Upper lobe of left lung (tissue), 4 donors: ENCODE data around the gene NRXN3.

ENCODE experiments used
- POLR2A ChIP-seq, 4 donors: fragments of 450-650 bp; IDR thresholded peaks; one replicate each; pipeline ENCODE4 v1.5.1; 2016 to 2017; ENCODE audit warnings: antibody characterized with exemption in 4 of 4, mild to moderate bottlenecking in 2 of 4
- TF ChIP-seq, protein P1 (sequence below), 6 experiments: fragments of 450-650 bp in 4 of 6; fragments of 200-600 bp in 2 of 6; sonication (generic) in 2 of 6; IDR thresholded peaks; one replicate each; pipeline ENCODE4 v1.5.1; 2016 to 2019; ENCODE audit warnings: antibody characterized with exemption in 6 of 6

DNA sequence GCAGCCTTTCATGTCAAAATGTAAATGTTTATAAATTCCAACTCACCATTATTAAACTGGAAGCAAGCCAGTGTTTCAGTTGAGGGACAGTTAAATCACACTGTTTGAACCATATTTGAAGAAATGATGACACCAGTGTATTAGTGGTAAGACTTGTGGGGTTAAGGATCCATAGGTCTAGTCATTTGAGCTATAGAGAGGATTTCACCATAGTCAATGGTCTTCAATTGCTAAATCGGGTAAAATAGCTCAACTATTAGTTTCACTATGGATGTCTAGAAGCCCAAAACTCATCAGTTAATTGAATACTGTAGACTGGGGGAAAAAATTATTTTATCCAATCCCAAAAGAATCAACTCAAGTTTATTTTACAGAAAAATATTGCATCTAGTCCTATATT lies 659.1 kb downstream of the NRXN3 start:
- TF ChIP-seq, protein P1, sequence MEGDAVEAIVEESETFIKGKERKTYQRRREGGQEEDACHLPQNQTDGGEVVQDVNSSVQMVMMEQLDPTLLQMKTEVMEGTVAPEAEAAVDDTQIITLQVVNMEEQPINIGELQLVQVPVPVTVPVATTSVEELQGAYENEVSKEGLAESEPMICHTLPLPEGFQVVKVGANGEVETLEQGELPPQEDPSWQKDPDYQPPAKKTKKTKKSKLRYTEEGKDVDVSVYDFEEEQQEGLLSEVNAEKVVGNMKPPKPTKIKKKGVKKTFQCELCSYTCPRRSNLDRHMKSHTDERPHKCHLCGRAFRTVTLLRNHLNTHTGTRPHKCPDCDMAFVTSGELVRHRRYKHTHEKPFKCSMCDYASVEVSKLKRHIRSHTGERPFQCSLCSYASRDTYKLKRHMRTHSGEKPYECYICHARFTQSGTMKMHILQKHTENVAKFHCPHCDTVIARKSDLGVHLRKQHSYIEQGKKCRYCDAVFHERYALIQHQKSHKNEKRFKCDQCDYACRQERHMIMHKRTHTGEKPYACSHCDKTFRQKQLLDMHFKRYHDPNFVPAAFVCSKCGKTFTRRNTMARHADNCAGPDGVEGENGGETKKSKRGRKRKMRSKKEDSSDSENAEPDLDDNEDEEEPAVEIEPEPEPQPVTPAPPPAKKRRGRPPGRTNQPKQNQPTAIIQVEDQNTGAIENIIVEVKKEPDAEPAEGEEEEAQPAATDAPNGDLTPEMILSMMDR (IDR thresholded peaks at IDR 0.05) = no peak
- TF ChIP-seq POLR2A (IDR thresholded peaks at IDR 0.05) = no peak
